Type B pancreatic cell (in vitro differentiated cells): Measurements from ENCODE around the gene PHRF1. TPM values are rescaled to one million over a fixed set of nuclear protein-coding genes. Genes with fewer than 3 reads are reported as not detected.

Experiments used
- DNase-seq: peaks from one replicate; pipeline ENCODE4 v3.0.0; 2021; ENCODE audit warnings: mixed read lengths; ENCODE audit not compliant: unreplicated experiment; ENCODE audit errors: extremely low spot score
- H3K27ac Mint-ChIP-seq: 2 replicates; pipeline ENCODE4 v1.8.0; 2021; ENCODE audit warnings: mild to moderate bottlenecking, mixed read lengths
- H3K27me3 Mint-ChIP-seq: 2 replicates; pipeline ENCODE4 v1.8.0; 2021; ENCODE audit warnings: mixed read lengths
- H3K36me3 Mint-ChIP-seq: 2 replicates; pipeline ENCODE4 v1.8.0; 2021; ENCODE audit warnings: mixed read lengths
- H3K4me1 Mint-ChIP-seq: one replicate; pipeline ENCODE4 v1.8.0; 2021; ENCODE audit warnings: mixed read lengths; ENCODE audit not compliant: unreplicated experiment
- H3K4me3 Mint-ChIP-seq: 2 replicates; pipeline ENCODE4 v1.8.0; 2021; ENCODE audit warnings: mild to moderate bottlenecking, mixed read lengths
- H3K9me3 Mint-ChIP-seq: 2 replicates; pipeline ENCODE4 v1.8.0; 2021; ENCODE audit warnings: mixed read lengths
- total RNA-seq: library from RNA; stranded (reverse); gene quantifications from 2 replicates; pipeline ENCODE4 v1.2.1, GENCODE V29; 2021; ENCODE audit warnings: low replicate concordance
- TF ChIP-seq, protein P1 (sequence below): fragments of 200-600 bp; sonication (generic); conservative IDR thresholded peaks from 2 replicates; pipeline ENCODE4 v1.5.0; 2021; ENCODE audit warnings: antibody characterized with exemption, mild to moderate bottlenecking

PHRF1 gene
- total RNA-seq, 1 donor from 2014 or later: 38.7 TPM

DNA sequence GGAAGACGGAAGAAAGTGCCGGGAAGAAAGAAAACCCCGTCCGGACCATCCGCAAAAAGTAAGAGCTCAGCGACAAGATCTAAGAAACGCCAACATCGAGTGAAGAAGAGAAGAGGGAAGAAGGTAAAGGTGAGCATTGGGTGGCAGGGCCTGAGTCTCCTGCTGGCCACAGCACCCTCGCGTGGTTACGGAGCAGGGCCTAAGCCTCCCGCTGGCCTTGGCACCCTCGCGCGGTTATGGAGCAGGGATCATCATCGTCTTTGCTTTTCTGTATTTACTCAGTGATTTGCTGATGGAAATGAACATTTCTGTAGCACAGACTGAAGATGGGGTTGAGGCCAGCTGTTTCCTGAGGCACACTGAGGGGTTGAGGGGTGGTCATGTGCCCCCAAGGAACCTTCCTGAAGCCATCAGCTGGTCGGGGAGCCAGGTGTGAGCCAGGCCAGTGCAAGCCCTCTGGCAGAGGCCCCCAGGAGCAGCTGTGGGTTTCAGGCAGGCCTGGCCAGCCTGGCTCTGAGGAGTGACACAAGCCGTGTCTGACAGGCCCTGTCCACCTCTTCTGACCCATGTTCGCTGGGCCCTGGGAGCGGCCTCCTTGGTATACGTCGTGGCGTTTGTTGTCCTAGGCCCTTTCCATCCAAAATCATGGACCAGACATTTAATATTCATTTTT lies 25.4 kb downstream of the PHRF1 start:
- H3K9me3 Mint-ChIP-seq: no peaks in the 10 kb centered on the region
- no peak overlapping the region for H3K4me3 Mint-ChIP-seq
- TF ChIP-seq, protein P1, sequence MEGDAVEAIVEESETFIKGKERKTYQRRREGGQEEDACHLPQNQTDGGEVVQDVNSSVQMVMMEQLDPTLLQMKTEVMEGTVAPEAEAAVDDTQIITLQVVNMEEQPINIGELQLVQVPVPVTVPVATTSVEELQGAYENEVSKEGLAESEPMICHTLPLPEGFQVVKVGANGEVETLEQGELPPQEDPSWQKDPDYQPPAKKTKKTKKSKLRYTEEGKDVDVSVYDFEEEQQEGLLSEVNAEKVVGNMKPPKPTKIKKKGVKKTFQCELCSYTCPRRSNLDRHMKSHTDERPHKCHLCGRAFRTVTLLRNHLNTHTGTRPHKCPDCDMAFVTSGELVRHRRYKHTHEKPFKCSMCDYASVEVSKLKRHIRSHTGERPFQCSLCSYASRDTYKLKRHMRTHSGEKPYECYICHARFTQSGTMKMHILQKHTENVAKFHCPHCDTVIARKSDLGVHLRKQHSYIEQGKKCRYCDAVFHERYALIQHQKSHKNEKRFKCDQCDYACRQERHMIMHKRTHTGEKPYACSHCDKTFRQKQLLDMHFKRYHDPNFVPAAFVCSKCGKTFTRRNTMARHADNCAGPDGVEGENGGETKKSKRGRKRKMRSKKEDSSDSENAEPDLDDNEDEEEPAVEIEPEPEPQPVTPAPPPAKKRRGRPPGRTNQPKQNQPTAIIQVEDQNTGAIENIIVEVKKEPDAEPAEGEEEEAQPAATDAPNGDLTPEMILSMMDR: no peak
- DNase-seq: no peak
- H3K4me1 Mint-ChIP-seq: no peaks in the 10 kb centered on the region
- H3K36me3 Mint-ChIP-seq: peaks cover 9% of the 10 kb centered on the region
- no peak overlapping the region for H3K27ac Mint-ChIP-seq
- H3K27me3 Mint-ChIP-seq: no peaks in the 10 kb centered on the region

DNA sequence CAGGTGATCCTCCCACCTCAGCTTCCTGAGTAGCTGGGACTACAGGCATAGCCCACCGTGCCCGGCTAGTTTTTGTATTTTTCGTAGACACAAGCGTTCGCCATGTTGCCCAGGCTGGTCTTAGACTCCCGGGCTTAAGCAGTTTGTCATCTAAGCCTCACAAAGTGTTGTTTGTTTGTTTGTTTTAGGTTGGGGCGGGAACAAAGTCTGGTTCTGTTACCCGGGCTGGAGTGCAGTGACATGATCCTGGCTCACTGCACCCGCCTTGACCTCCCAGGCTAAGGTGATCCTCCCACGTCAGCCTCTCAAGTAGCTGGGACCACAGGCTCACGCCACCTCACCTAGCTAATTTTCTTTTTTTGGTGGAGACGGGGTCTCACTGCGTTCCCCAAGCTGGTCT lies 26.9 kb downstream of the PHRF1 start:
- no peak overlapping the region for H3K27ac Mint-ChIP-seq
- no peak overlapping the region for H3K4me3 Mint-ChIP-seq
- TF ChIP-seq, protein P1: no peak
- DNase-seq: no peak
- H3K9me3 Mint-ChIP-seq: no peaks in the 10 kb centered on the region
- H3K27me3 Mint-ChIP-seq: no peaks in the 10 kb centered on the region
- peaks cover 9% of the 10 kb centered on the region for H3K36me3 Mint-ChIP-seq
- no peaks in the 10 kb centered on the region for H3K4me1 Mint-ChIP-seq

DNA sequence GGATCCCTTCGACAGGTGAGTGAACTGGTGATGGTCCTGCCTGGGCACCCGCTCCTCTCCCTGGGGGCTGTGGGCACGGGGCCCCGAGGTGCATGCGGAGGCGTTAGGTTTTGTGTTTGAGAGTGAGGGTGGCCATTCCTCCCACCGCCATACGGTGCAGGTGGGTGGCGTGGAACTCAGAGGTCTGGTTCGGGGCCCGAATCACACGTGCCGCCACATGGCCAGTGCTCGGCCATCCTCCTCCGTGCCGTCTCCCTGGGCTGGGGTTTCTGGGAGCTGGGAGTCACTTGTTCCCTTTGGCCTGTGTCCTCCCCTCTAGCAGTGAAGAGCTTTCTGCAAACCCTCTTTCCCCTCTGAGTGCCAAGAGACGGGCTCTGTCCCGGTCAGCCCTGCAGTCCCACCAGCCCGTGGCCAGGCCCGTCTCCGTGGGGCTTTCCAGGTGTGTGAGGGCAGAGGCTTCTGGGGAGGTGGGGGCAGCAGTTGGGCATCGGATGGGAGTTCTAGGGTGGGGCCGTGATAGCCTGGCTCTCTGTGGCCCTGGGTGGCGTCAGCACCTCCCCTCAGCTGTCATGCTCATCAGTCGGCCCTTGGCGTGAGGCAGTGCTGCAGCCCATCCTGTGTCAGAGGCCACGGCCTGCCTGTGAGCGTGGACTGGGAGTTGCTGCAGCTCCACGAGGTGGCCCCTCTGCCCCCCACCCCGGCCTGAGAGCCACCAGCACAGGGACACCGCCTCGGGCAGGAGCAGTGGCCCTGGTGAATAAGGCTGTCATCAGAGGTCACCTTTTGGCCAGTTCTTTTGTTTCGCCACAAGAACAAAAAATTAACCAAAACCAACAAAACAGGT lies 29.2 kb downstream of the PHRF1 start:
- H3K9me3 Mint-ChIP-seq: no peaks in the 10 kb centered on the region
- no peaks in the 10 kb centered on the region for H3K4me1 Mint-ChIP-seq
- no peak overlapping the region for H3K27ac Mint-ChIP-seq
- no peak for DNase-seq
- H3K4me3 Mint-ChIP-seq: no peak overlapping the region
- H3K36me3 Mint-ChIP-seq: peaks cover 9% of the 10 kb centered on the region
- TF ChIP-seq, protein P1: no peak
- H3K27me3 Mint-ChIP-seq: no peaks in the 10 kb centered on the region

DNA sequence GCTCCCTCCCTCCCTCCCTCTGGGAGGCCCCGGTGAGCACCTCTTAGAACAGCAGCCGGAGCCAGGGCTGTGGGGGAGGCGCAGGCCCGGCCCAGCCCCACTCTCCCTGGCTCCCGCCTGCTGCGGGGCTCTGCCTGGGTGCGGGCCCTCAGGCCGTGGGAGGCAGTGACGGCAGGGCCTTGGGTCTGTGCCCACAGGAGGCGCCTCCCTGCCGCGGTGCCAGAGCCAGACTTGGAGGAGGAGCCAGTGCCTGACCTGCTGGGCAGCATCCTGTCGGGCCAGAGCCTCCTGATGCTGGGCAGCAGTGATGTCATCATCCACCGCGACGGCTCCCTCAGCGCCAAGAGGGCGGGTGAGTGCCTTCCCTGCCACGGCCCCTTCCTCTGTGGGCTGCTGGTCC lies 30.0 kb downstream of the PHRF1 start:
- Mint-ChIP-seq H3K9me3 (no peaks in the 10 kb centered on the region), H3K27me3 (no peaks in the 10 kb centered on the region), H3K36me3 (peaks cover 8% of the 10 kb centered on the region), H3K4me3 (no peak overlapping the region), H3K4me1 (no peaks in the 10 kb centered on the region), H3K27ac (no peak overlapping the region)
- TF ChIP-seq, protein P1: no peak
- no peak for DNase-seq

DNA sequence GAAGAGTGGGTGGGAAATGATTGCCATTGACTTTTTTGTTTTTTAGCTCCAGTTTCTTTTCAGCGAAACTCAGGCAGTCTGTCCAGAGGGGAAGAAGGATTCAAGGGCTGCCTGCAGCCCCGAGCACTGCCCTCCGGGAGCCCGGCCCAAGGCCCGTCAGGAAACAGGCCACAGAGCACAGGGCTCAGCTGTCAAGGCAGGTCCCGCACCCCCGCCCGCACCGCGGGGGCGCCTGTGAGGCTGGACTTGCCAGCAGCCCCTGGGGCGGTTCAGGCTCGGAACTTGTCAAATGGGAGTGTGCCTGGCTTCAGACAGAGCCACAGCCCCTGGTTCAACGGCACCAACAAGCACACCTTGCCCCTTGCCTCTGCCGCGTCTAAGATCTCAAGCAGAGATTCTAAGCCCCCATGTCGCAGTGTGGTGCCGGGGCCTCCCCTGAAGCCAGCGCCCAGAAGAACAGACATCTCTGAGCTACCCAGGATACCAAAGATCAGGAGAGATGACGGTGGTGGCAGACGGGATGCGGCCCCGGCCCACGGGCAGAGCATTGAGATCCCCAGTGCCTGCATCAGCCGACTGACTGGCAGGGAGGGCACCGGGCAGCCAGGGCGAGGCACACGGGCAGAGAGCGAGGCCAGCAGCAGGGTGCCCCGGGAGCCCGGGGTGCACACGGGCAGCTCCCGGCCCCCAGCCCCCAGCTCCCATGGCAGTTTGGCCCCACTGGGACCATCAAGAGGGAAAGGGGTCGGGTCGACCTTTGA lies 30.9 kb downstream of the PHRF1 start:
- DNase-seq: no peak
- peaks cover 8% of the 10 kb centered on the region for H3K36me3 Mint-ChIP-seq
- no peak overlapping the region for H3K4me3 Mint-ChIP-seq
- TF ChIP-seq, protein P1: no peak
- H3K27me3 Mint-ChIP-seq: no peaks in the 10 kb centered on the region
- H3K27ac Mint-ChIP-seq: peak overlapping the region; percentile 23
- H3K9me3 Mint-ChIP-seq: no peaks in the 10 kb centered on the region
- no peaks in the 10 kb centered on the region for H3K4me1 Mint-ChIP-seq
